GM19239 (cell line): ENCODE data around the gene IPO11.

ENCODE experiments used
- DNase-seq: peaks from one replicate; pipeline ENCODE4 v3.0.0; 2011; ENCODE audit warnings: low spot score; ENCODE audit not compliant: insufficient read length
- FAIRE-seq: peaks from 2 replicates; lab custom pipeline; 2011; peaks lifted over from hg19 to GRCh38; lab: Jason Lieb, UNC

The IPO11 gene

DNA sequence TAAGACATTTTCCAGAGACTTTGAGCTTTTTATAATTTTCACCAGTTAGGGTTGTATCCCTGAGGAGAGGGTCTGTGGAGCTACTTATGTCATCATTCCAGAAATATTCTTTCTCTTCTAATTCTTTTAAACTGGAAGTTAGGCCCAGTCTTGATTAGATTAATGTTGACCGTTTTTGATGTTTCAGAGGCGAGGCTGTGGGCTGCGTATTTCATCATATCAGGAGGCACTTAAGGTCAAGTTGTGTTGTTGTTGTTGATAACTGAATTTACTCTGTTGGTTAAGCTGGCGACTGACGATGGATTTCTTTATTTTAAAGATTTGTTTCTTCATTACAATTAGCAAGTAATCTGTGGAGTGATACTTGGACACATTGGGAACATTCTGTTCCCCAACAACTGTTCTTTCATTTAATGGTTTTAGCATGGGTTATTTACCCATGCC, 20.1 kb downstream of the IPO11 start:
- DNase-seq = no peak
- no peak for FAIRE-seq

GRCh38 chr5:62448528-62448927, 36.0 kb downstream of the IPO11 start:
- no peak for FAIRE-seq
- DNase-seq = no peak

- DNase-seq = no peak
- no peak for FAIRE-seq
Measured at GRCh38 chr5:62450259-62450658, 37.7 kb downstream of the IPO11 start.

GRCh38 chr5:62457071-62457470, 44.5 kb downstream of the IPO11 start:
- DNase-seq (no peak), FAIRE-seq (no peak)

DNA sequence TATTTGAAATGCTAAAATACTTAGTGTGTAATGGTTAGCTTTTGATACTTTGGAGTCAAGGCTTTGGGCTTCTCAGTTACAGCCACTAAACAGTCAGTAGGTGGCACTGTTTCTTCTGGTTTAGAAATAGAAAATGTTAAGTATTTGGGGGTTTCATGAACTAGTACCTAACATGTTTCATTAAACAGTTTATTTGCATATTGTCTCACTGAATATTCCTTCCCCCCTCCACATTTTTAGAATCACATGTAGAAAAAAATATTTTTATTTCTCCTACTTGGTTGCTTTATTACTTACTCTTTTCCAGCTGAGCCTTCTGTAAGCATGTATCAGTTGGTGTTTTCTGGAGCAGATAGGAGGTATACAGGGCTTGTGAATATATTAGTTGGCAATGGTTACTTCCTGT, 48.0 kb downstream of the IPO11 start:
- DNase-seq (peak; percentile 9), FAIRE-seq (peak; percentile 93)

DNA sequence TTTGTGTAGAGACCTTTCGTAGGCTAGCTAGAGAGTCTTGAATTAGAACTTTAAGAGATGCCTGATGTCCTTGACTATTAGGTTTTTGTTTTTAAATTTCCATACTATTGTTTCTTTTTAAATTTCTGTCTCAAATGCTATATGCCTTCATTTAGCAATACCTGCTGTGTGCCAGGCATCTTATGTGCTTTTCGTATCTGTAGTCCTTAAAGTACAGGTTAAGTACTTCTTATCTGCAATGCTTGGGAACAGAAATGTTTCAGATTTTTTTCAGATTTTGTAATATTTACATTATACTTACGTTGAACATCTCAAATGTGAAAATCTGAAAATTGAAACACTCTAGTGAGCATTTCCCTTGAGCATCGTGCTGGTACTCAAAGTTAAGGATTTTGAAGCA, 49.0 kb downstream of the IPO11 start:
- no peak for FAIRE-seq
- DNase-seq = no peak

GRCh38 chr5:62465985-62466925, 53.7 kb downstream of the IPO11 start:
- FAIRE-seq = no peak

GRCh38 chr5:62473209-62473608, 60.6 kb downstream of the IPO11 start:
- DNase-seq (no peak), FAIRE-seq (no peak)

More at GRCh38 chr5:62465985-62466925, 53.7 kb downstream of the IPO11 start:
- DNase-seq = no peak

DNA sequence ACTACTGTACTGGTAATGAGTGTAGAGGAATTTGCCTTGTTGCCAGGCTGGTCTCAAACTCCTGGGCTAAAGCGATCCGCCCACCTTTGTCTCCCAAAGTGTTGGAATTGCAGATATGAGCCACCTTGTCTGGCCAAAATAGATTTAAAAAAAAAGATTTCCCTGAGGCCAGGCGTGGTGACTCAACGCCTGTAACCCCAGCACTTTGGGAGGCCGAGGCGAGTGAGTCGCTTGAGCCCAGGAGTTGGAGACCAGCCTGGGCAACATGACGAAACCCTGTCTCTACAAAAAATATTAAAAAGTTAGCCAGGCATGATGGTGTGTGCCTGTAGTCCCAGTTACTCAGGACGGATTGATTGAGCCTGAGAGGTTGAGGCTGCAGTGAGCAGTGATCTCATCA, 62.5 kb downstream of the IPO11 start:
- FAIRE-seq (no peak), DNase-seq (no peak)

GRCh38 chr5:62477801-62478200, 65.2 kb downstream of the IPO11 start:
- DNase-seq = no peak

DNA sequence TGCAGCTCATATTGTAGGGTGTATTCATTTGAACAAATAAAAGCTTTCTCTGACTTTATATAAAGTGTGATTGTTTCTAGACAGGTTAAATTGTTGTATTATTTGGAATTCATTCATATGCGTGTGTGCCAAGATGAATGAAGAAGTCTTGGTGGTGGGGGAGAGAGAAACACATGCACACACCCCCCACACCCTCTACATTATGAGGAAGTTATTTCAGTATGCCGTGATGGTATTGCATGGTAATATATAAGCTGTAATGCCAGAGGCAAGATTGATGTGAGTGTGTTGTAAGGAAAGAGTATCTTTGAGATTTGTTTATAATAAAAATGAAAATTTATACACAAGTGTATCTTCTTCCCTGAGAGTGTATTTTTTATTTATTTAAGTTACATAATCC, 71.0 kb downstream of the IPO11 start:
- no peak for FAIRE-seq

More at GRCh38 chr5:62477801-62478200, 65.2 kb downstream of the IPO11 start:
- FAIRE-seq = no peak

GRCh38 chr5:62486672-62487071, 74.1 kb downstream of the IPO11 start:
- no peak for DNase-seq
- FAIRE-seq = no peak

More for the DNA sequence above, 71.0 kb downstream of the IPO11 start:
- no peak for DNase-seq

GRCh38 chr5:62488531-62488930, 76.0 kb downstream of the IPO11 start:
- DNase-seq (no peak), FAIRE-seq (no peak)

DNA sequence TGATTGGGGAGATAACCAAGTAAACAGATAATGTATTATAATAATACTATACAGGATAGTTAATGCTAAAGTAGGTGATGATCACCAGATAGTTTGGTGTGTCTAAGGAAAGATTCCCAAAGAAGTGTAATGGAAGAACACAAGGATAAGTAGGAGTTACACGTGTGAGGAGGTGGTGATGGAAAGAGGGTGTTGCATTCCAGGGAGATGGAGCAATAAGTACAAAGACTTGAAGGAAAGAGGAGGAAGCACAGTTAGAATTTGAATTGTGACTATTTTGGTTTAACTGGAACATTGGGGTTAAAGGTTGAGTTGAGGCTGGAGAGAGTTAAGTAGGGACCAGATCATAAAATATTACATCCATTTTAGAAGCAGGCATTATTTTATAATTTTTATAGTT, 76.9 kb downstream of the IPO11 start:
- FAIRE-seq = no peak
- no peak for DNase-seq

DNA sequence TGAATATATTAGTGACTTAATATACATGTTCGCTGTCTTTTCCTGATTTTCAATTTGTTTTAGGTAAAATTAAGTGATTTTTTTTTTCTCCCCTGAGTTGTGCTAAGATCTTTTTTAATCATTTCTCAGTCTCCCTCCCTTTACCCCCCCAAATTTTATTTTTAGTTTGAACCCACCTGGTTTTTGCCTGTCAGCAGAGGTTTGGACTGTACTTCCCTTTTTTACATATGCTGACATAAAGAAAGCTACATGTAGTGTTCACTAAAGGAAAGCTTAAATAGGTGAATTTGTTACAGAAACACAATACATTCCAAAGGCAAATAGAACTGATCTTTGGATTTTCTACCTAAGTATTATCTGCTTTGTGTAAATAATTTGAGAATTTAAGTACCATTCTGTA, 82.2 kb downstream of the IPO11 start:
- DNase-seq (no peak), FAIRE-seq (no peak)

GRCh38 chr5:62496876-62497275, 84.3 kb downstream of the IPO11 start:
- FAIRE-seq = no peak
- no peak for DNase-seq

- no peak for FAIRE-seq
- DNase-seq = no peak
Measured at GRCh38 chr5:62498961-62499360, 86.4 kb downstream of the IPO11 start.

DNA sequence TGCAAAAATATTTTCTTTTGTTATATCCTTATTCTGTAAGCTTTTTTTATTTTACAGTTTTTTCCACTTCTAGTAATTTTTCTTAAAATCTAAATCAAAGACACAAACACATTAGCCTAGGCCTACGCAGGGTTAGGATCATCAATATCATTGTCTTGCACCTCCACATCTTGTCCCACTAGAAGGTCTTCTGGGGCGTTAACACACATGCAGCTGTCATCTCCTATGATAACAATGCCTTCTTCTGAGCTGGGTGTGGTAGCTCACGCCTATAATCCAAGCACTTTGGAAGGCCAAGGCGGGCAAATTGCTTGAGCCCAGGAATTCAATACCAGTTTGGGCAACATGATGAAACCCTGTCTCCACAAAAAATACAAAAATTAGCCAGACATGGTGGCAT, 87.2 kb downstream of the IPO11 start:
- DNase-seq (no peak), FAIRE-seq (no peak)

DNA sequence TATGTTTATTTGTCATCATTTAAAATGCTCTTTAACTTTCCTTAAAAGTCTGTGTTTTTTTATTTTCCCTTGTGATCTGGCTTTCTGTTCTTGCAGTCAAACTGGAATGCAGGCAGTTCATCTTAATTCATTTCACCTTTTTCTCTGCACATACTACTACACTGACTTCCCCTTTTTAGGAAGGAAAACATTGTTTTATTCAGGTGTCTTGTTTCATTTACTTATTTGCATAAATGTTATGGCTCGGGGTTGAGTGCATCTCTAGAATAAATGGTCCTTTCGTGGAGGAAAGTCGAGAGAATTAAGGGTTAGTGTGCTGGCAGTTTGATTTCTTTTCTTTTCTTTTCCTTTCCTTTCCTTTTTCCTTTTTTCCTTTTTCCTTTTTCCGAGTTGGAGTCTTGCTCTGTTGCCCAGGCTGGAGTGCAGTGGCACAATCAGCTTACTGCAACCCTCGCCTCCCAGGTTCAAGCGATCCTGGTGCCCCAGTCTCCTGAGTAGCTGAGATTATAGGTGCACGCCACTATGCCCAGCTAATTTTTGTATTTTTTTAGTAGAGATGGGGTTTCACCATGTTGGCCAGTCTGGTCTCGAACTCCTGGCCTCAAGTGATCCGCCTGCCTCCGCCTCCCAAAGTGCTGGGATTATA, 90.0 kb downstream of the IPO11 start:
- FAIRE-seq (peak; percentile 33), DNase-seq (no peak)

GRCh38 chr5:62504129-62504528, 91.6 kb downstream of the IPO11 start:
- FAIRE-seq (no peak), DNase-seq (no peak)
